Hepatocyte (in vitro differentiated cells): ENCODE results near the gene PFKM. TPM values are rescaled to one million over a fixed set of nuclear protein-coding genes. Genes with fewer than 3 reads are reported as not detected.

Source experiments
- DNase-seq: peaks from one replicate; pipeline ENCODE4 v3.0.0-alpha.2; 2016; ENCODE audit warnings: low spot score
- H2AFZ ChIP-seq: fragments of 200-600 bp; sonication (generic); 2 replicates; pipeline ENCODE4 v1.6.0; 2016; ENCODE audit warnings: antibody characterized with exemption, mild to moderate bottlenecking
- H3K27ac ChIP-seq: fragments of 200-600 bp; sonication (generic); 2 replicates; pipeline ENCODE4 v1.5.1; 2016; ENCODE audit warnings: mild to moderate bottlenecking
- H3K27me3 ChIP-seq: fragments of 200-600 bp; sonication (generic); 2 replicates; pipeline ENCODE4 v1.6.1; 2016
- H3K36me3 ChIP-seq: fragments of 200-600 bp; sonication (generic); replicated peaks from 2 replicates; pipeline ENCODE4 v1.5.1; 2016; ENCODE audit warnings: low read depth; ENCODE audit not compliant: insufficient read depth
- H3K4me1 ChIP-seq: fragments of 200-600 bp; sonication (generic); 2 replicates; pipeline ENCODE4 v1.5.1; 2016; ENCODE audit warnings: mild to moderate bottlenecking, moderate library complexity; ENCODE audit not compliant: insufficient read depth
- H3K4me2 ChIP-seq: fragments of 200-600 bp; sonication (generic); 2 replicates; pipeline ENCODE4 v1.6.0; 2016
- H3K4me3 ChIP-seq: fragments of 200-600 bp; sonication (generic); 2 replicates; pipeline ENCODE4 v1.5.1; 2016; ENCODE audit warnings: mild to moderate bottlenecking
- H3K79me2 ChIP-seq: fragments of 200-600 bp; sonication (generic); 2 replicates; pipeline ENCODE4 v1.6.0; 2017; ENCODE audit warnings: mild to moderate bottlenecking
- H3K9me2 ChIP-seq: fragments of 200-600 bp; sonication (generic); replicated peaks from 2 replicates; pipeline ENCODE4 v1.6.0; 2017; ENCODE audit warnings: mild to moderate bottlenecking; ENCODE audit not compliant: insufficient read depth
- H3K9me3 ChIP-seq: fragments of 200-600 bp; sonication (generic); 2 replicates; pipeline ENCODE4 v1.5.1; 2016; ENCODE audit warnings: low read depth, mild to moderate bottlenecking
- H4K20me1 ChIP-seq: fragments of 200-600 bp; sonication (generic); 2 replicates; pipeline ENCODE4 v1.6.0; 2016; ENCODE audit warnings: mild to moderate bottlenecking; ENCODE audit not compliant: insufficient read depth, poor library complexity, severe bottlenecking
- EZH2 ChIP-seq: fragments of 200-600 bp; sonication (generic); IDR thresholded peaks from 2 replicates; pipeline ENCODE4 v1.6.1; 2016; ENCODE audit warnings: antibody characterized with exemption, mild to moderate bottlenecking, borderline replicate concordance
- EZH2phosphoT487 ChIP-seq: fragments of 200-600 bp; sonication (generic); IDR thresholded peaks from one replicate; pipeline ENCODE4 v1.6.1; 2018; ENCODE audit warnings: antibody characterized with exemption, mild to moderate bottlenecking, low read depth, moderate library complexity; ENCODE audit not compliant: unreplicated experiment, severe bottlenecking
- WGBS: methylation state at CpG from one replicate; pipeline ENCODE4 v1.1.6; 2016; ENCODE audit warnings: low lambda C conversion rate; ENCODE audit errors: missing lambda C conversion rate; 5-methylcytosine and 5-hydroxymethylcytosine counted together
- polyA plus RNA-seq: library from polyadenylated mRNA; unstranded; fragments of >200 nt; fragmentation: Nextera tagmentation; extraction: Ambion mirVana; gene quantifications from 2 replicates; pipeline ENCODE4 v1.2.1, GENCODE V29; 2016
- total RNA-seq: library from RNA; depleted of rRNA; stranded (reverse); fragments of >200 nt; gene quantifications from 2 replicates; pipeline ENCODE4 v1.2.3, GENCODE V29; 2014
- TF ChIP-seq, protein P1 (sequence below): fragments of 200-600 bp; sonication (generic); IDR thresholded peaks from 2 replicates; pipeline ENCODE4 v1.5.1; 2016; ENCODE audit warnings: antibody characterized with exemption, mild to moderate bottlenecking; ENCODE audit not compliant: poor library complexity

Gene PFKM
- total and polyA plus RNA-seq, 2 experiments from 2014 or later, result 49.1 to 51.9 TPM

DNA sequence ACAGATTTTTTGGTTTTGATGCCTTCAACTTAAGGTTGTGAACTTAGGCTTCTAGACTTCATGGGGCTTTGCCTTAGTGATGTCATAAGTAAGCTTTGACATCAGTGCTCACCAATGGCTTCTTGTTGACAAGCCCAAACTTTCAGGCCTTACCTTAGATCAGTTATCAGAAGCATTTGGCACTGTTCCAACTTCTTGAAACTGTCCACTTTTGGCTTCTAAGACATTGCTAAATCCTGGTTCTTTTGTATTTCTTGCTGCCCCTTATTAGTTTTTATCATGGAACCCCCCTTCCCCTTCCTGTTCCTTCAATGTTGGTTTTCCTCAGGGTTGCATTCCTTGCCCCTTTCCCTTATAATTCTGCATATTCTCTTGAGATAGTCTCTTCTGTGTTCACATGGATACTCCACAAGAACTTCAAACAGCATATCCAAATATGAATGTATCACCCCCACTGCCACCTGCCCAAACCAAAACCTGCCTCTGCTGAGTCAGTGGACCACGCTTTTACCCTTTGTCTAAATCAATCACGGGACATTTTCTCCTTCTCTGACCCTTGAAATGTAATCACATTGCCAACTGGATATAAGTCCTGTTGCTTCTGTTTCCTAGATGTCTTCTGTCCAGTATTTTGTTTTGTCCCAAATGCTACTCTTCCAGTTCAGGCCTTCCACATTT, 7.9 kb downstream of the PFKM start:
- H3K9me2 ChIP-seq, result no peaks in the 10 kb centered on the region
- no peak overlapping the region for H3K4me2 ChIP-seq
- peaks cover 9% of the 10 kb centered on the region for H3K79me2 ChIP-seq
- TF ChIP-seq EZH2 (no peak), EZH2phosphoT487 (no peak)
- TF ChIP-seq, protein P1, sequence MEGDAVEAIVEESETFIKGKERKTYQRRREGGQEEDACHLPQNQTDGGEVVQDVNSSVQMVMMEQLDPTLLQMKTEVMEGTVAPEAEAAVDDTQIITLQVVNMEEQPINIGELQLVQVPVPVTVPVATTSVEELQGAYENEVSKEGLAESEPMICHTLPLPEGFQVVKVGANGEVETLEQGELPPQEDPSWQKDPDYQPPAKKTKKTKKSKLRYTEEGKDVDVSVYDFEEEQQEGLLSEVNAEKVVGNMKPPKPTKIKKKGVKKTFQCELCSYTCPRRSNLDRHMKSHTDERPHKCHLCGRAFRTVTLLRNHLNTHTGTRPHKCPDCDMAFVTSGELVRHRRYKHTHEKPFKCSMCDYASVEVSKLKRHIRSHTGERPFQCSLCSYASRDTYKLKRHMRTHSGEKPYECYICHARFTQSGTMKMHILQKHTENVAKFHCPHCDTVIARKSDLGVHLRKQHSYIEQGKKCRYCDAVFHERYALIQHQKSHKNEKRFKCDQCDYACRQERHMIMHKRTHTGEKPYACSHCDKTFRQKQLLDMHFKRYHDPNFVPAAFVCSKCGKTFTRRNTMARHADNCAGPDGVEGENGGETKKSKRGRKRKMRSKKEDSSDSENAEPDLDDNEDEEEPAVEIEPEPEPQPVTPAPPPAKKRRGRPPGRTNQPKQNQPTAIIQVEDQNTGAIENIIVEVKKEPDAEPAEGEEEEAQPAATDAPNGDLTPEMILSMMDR, result no peak
- DNase-seq, result no peak
- no peaks in the 10 kb centered on the region for H3K9me3 ChIP-seq
- 100% methylated on average over 2 of the region's 2 CpGs for WGBS
- no peaks in the 10 kb centered on the region for H3K4me1 ChIP-seq
- H2AFZ ChIP-seq, result no peak overlapping the region
- no peaks in the 10 kb centered on the region for H3K27me3 ChIP-seq
- H3K4me3 ChIP-seq, result no peak overlapping the region
- no peak overlapping the region for H3K27ac ChIP-seq
- no peaks in the 10 kb centered on the region for H4K20me1 ChIP-seq
- peaks cover 4% of the 10 kb centered on the region for H3K36me3 ChIP-seq

DNA sequence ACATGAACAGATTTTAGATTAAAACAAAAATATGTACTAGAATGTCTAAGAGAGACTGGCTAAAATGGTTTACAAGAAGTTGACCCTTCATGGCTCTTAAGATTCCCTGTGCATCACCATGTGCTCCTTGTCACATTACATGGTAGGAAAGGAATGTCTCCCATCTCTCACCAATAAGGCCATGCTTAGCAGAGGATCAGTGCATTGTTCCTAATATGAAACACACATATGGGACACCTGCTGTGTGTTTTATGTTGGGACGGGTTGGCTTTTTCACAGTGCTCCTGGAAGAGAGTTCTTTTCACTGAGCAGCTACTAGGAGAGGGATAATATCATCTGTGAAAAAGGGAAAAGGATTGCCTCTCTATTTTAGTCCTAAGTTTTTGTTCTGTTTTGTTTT, 9.6 kb downstream of the PFKM start:
- no peaks in the 10 kb centered on the region for H3K27me3 ChIP-seq
- H3K9me2 ChIP-seq, result no peaks in the 10 kb centered on the region
- no peak overlapping the region for H3K4me2 ChIP-seq
- H3K4me1 ChIP-seq, result no peaks in the 10 kb centered on the region
- no peaks in the 10 kb centered on the region for H4K20me1 ChIP-seq
- DNase-seq, result no peak
- no peak overlapping the region for H3K27ac ChIP-seq
- H2AFZ ChIP-seq, result no peak overlapping the region
- H3K36me3 ChIP-seq, result peaks cover 6% of the 10 kb centered on the region
- TF ChIP-seq EZH2phosphoT487 (no peak), EZH2 (no peak)
- TF ChIP-seq, protein P1, result no peak
- H3K9me3 ChIP-seq, result no peaks in the 10 kb centered on the region
- peaks cover 4% of the 10 kb centered on the region for H3K79me2 ChIP-seq
- WGBS, result 97% methylated on average over 1 of the region's 1 CpG
- no peak overlapping the region for H3K4me3 ChIP-seq

DNA sequence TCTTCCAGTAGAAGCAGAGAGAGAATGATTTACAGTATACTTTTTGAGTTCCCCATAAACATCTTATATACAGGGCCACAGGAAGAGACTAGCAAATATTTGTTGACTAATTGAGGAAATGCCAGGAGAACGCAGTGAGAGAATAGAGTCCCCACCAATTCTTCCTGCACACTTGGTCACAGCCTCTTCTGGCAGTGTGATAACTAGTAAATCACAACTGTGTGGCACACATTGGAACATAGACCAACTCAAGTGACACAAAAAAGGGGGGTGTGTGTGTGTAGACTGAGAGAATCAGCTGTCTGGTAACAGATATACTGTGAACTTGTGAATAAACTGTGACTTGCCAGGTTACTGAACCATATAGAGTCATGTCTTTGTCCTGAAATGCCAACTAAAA, 10.2 kb downstream of the PFKM start:
- H3K79me2 ChIP-seq, result peaks cover 4% of the 10 kb centered on the region
- H3K4me1 ChIP-seq, result no peaks in the 10 kb centered on the region
- no peak overlapping the region for H3K27ac ChIP-seq
- 45% methylated on average over 1 of the region's 1 CpG for WGBS
- TF ChIP-seq EZH2phosphoT487 (no peak), EZH2 (no peak)
- TF ChIP-seq, protein P1, result no peak
- no peaks in the 10 kb centered on the region for H3K9me2 ChIP-seq
- DNase-seq, result no peak
- H3K9me3 ChIP-seq, result no peaks in the 10 kb centered on the region
- H3K27me3 ChIP-seq, result no peaks in the 10 kb centered on the region
- H2AFZ ChIP-seq, result no peak overlapping the region
- H4K20me1 ChIP-seq, result no peaks in the 10 kb centered on the region
- no peak overlapping the region for H3K4me3 ChIP-seq
- peaks cover 6% of the 10 kb centered on the region for H3K36me3 ChIP-seq
- no peak overlapping the region for H3K4me2 ChIP-seq
